Adrenal gland (tissue), 12 donors: ENCODE measurements around the gene UBTD2. TPM values are rescaled to one million over a fixed set of nuclear protein-coding genes. Genes with fewer than 3 reads are reported as not detected.
"Not testable (repeated sequence)": the region's sequence is repeated elsewhere in the genome, so short reads cannot be mapped to it uniquely, and the experiment has no call there.

ENCODE experiments used
- DNase-seq, 7 donors: peaks; one replicate each; pipeline ENCODE4 v3.0.0-alpha.2; 2019 to 2020
- H3K27ac ChIP-seq, 5 donors: fragments of 200-600 bp; sonication (generic) in 4 of 5; 1 replicate in 3 of 5; 2 replicates in 2 of 5; pipeline versions ENCODE4 v1.5.1 to v1.8.0; 2016 to 2020; ENCODE audit warnings: mild to moderate bottlenecking in 1 of 5
- H3K27me3 ChIP-seq: fragments of 200-600 bp; 2 replicates; pipeline ENCODE4 v1.8.0; 2021
- H3K36me3 ChIP-seq, 2 donors: fragments of 200-600 bp; replicated peaks in 1 of 2; 1 replicate in 1 of 2; 2 replicates in 1 of 2; pipeline versions ENCODE4 v1.5.1 to v1.8.0; 2018 to 2022
- H3K4me1 ChIP-seq, 2 donors: fragments of 200-600 bp; replicated peaks in 1 of 2; 1 replicate in 1 of 2; 2 replicates in 1 of 2; pipeline versions ENCODE4 v1.5.1 to v1.8.0; 2018 to 2021
- H3K4me3 ChIP-seq, 4 donors: fragments of 200-600 bp; sonication (generic) in 3 of 4; one replicate each; pipeline ENCODE4 v1.5.1; 2016 to 2018
- H3K9me3 ChIP-seq, 3 donors: fragments of 200-600 bp; sonication (generic) in 1 of 3; replicated peaks in 1 of 3; 1 replicate in 2 of 3; 2 replicates in 1 of 3; pipeline versions ENCODE4 v1.5.1 to v1.8.0; 2016 to 2021
- CTCF ChIP-seq, 6 experiments: fragments of 450-650 bp in 4 of 6; fragments of 200-600 bp in 2 of 6; sonication (generic) in 1 of 6; IDR thresholded peaks; 1 replicate in 5 of 6; 2 replicates in 1 of 6; pipeline versions ENCODE4 v1.5.1 to v1.8.0; 2016 to 2021; ENCODE audit warnings: antibody characterized with exemption in 6 of 6, mild to moderate bottlenecking in 2 of 6, moderate library complexity in 1 of 6
- POLR2A ChIP-seq, 2 donors: fragments of 450-650 bp; IDR thresholded peaks; one replicate each; pipeline ENCODE4 v1.6.1; 2017; ENCODE audit warnings: antibody characterized with exemption in 2 of 2, mild to moderate bottlenecking in 2 of 2, moderate library complexity in 1 of 2
- WGBS, 4 donors: extraction: QIAGEN DNeasy Blood & Tissue Kit in 2 of 4; methylation state at CpG; one replicate each; pipeline versions ENCODE4 v1.1.5 to v1.1.7; 2013 to 2017; 5-methylcytosine and 5-hydroxymethylcytosine counted together
- intact Hi-C, 2 donors: fragments of 100-400 bp; cut with DNase I; formaldehyde crosslinking; loops; one replicate each; pipeline versions ENCODE4 v1.14.1 to v1.15.0; 2022 to 2023
- polyA plus RNA-seq, 3 donors: library from polyadenylated mRNA; stranded (reverse); fragments of 200-250 nt in 2 of 3; fragments of 350-450 nt in 1 of 3; fragmentation: Illumina TruSeq in 1 of 3; extraction: RNeasy Lipid Tissue Mini Kit (QIAGEN cat#74804) in 1 of 3; gene quantifications; one replicate each; pipeline ENCODE4 v1.2.3, GENCODE V29; 2013 to 2014
- total RNA-seq, 9 donors: library from RNA; depleted of rRNA in 4 of 9; stranded (reverse); fragments of >200 nt in 4 of 9; fragments of 120-200 nt in 1 of 9; fragmentation: NEBNext Ultra II Directional in 1 of 9; extraction: Animal tissue kit (Norgen Biotek cat#: 25700) in 1 of 9; gene quantifications; one replicate each; pipeline versions ENCODE4 v1.1.0 to v1.2.4, GENCODE V29; 2013 to 2023
- donor health status: healthy with polysubstance abuse.
- donor health status: Bipolar disorder and iron deficiency.
- donor health status: DM: yes; HTN: yes; CAD: no.
- donor health status: DM: no; HTN: no; CAD: no.
- donor health status: DM: no; HTN: no; CAD: no.
- donor health status: DM: yes; HTN: yes; CAD: no.

UBTD2 gene
- total and polyA plus RNA-seq, 12 donors: 8.2 to 24.7 (median 17.2) TPM

GRCh38 chr5:172200476-172200875 is 83.1 kb downstream of the UBTD2 start:
- Histone ChIP-seq H3K36me3 (no peaks in the 10 kb centered on the region), H3K4me1 (no peaks in the 10 kb centered on the region), H3K27me3 (no peaks in the 10 kb centered on the region), H3K4me3 (no peak overlapping the region), H3K9me3 (no peaks in the 10 kb centered on the region), H3K27ac (no peak overlapping the region)
- intact Hi-C loops: no loop called here
- TF ChIP-seq POLR2A (IDR thresholded peaks at IDR 0.05) (no peak), CTCF (IDR thresholded peaks at IDR 0.05) (no peak)
- no peak for DNase-seq
- 70 to 84% (median 80%) methylated on average over 6 of the region's 6 CpGs for WGBS, 4 donors

- Histone ChIP-seq H3K27me3 (no peaks in the 10 kb centered on the region), H3K27ac (no peak overlapping the region), H3K4me1 (no peaks in the 10 kb centered on the region), H3K9me3 (no peaks in the 10 kb centered on the region), H3K4me3 (no peak overlapping the region), H3K36me3 (no peaks in the 10 kb centered on the region)
- DNase-seq: no peak
- intact Hi-C loops: loop anchor here in 1 of 2 donors (10.0 kb wide), 1 partner anchor 95 kb away; no protein-coding TSS in a partner anchor
- TF ChIP-seq CTCF (IDR thresholded peaks at IDR 0.05): no peak
- no peak for TF ChIP-seq POLR2A (IDR thresholded peaks at IDR 0.05)
- 73 to 81% (median 78%) methylated on average over 10 of the region's 10 CpGs for WGBS, 4 donors
Measured at GRCh38 chr5:172199446-172199845, 84.1 kb downstream of the UBTD2 start.

GRCh38 chr5:172197775-172198174 is 85.8 kb downstream of the UBTD2 start:
- H3K4me1 ChIP-seq, H3K27me3 ChIP-seq, H3K9me3 ChIP-seq, H3K36me3 ChIP-seq, DNase-seq, H3K4me3 ChIP-seq, H3K27ac ChIP-seq: not testable (repeated sequence)
- intact Hi-C loops: loop anchor here in 1 of 2 donors (10.0 kb wide), 1 partner anchor 97 kb away; no protein-coding TSS in a partner anchor
- 71 to 82% (median 77%) methylated on average over 4 of the region's 4 CpGs for WGBS, 4 donors

GRCh38 chr5:172194985-172195774 is 88.4 kb downstream of the UBTD2 start:
- Histone ChIP-seq H3K4me3 (no peak overlapping the region), H3K36me3 (no peaks in the 10 kb centered on the region), H3K27ac (no peak overlapping the region), H3K9me3 (no peaks in the 10 kb centered on the region), H3K4me1 (no peaks in the 10 kb centered on the region), H3K27me3 (no peaks in the 10 kb centered on the region)
- 62 to 77% (median 75%) methylated on average over 5 to 6 of the region's 6 CpGs for WGBS, 4 donors
- TF ChIP-seq POLR2A (IDR thresholded peaks at IDR 0.05): no peak
- no peak for TF ChIP-seq CTCF (IDR thresholded peaks at IDR 0.05)
- intact Hi-C loops: loop anchor here in 1 of 2 donors (10.0 kb wide), 1 partner anchor 100 kb away; no protein-coding TSS in a partner anchor
- DNase-seq: no peak
